ENCODE data around the gene STK11.
A peak's percentile ranks its signal among the peaks of the same experiment; 100 is the strongest.

Gene STK11

DNA sequence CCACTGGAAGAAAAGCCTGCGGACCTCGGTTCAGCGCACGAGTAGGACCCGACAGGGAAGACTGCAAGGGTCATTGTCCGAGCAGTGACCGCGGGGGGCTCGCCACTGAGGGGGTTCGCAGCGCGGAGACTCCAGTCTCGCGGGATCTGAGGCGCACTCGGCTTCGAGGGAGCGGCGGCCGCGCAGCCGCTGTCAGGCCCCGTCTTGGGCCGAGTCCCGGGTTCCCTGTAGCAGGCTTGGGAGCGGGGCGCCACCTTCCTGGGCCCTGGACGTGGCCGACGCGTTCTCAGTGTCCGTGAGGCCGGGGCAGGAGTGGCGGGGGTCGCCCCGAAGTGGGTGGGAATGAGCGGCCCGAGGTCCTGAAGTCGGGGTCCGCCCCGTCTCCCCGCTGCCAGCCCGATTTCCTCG lies 69.3 kb downstream of the STK11 start:
- peak overlapping the region; percentile 59 for H3K4me3 ChIP-seq (replicated peaks; ENCODE audit: low read depth, low read length)
- DNase-seq (ENCODE audit: extremely low read depth, low read depth) = no peak
- TF ChIP-seq, protein P1, sequence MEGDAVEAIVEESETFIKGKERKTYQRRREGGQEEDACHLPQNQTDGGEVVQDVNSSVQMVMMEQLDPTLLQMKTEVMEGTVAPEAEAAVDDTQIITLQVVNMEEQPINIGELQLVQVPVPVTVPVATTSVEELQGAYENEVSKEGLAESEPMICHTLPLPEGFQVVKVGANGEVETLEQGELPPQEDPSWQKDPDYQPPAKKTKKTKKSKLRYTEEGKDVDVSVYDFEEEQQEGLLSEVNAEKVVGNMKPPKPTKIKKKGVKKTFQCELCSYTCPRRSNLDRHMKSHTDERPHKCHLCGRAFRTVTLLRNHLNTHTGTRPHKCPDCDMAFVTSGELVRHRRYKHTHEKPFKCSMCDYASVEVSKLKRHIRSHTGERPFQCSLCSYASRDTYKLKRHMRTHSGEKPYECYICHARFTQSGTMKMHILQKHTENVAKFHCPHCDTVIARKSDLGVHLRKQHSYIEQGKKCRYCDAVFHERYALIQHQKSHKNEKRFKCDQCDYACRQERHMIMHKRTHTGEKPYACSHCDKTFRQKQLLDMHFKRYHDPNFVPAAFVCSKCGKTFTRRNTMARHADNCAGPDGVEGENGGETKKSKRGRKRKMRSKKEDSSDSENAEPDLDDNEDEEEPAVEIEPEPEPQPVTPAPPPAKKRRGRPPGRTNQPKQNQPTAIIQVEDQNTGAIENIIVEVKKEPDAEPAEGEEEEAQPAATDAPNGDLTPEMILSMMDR (IDR thresholded peaks at IDR 0.05; ENCODE audit: low read depth, low read length, missing control alignments) = no peak

DNA sequence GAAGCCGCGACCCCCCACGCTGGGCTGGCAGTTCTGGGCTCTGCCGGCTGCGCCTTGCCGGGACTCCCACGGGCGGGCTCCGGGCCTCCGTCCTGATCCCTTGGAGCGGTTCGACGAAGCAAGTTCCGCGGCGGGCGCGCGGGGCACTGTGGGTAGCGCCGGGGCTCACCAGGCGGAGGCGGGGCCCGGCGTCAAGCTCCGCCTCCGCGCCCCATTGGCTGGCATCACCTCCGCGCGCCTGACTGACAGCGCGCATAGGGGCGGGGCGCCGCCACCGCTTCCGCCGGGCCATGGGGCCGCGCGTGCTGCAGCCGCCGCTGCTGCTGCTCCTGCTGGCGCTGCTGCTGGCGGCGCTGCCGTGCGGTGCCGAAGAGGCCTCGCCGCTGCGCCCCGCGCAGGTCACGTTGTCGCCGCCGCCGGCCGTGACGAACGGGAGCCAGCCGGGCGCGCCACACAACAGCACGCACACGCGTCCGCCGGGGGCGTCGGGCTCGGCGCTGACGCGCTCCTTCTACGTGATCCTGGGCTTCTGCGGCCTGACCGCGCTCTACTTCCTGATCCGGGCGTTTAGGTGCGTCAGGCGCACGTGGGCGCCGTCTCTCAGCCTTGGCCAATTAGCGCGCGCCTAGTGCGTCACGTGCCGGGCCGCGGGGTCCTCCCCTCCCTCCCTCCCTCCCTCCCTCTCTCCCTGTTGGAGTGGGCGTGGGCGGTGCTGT lies 69.8 kb downstream of the STK11 start, which contains the start of gene FAM174C:
FAM174C (plus strand) TSS at position 271 of the 716 bp plus-strand sequence; CDS start at position 291, 20 bp downstream.
- H3K4me3 ChIP-seq (replicated peaks; ENCODE audit: low read depth, low read length) = peak within 1 kb of the TSS; percentile 59
- TF ChIP-seq, protein P1 (IDR thresholded peaks at IDR 0.05; ENCODE audit: low read depth, low read length, missing control alignments) = no peak
- DNase-seq (ENCODE audit: extremely low read depth, low read depth) = peak; percentile 87

DNA sequence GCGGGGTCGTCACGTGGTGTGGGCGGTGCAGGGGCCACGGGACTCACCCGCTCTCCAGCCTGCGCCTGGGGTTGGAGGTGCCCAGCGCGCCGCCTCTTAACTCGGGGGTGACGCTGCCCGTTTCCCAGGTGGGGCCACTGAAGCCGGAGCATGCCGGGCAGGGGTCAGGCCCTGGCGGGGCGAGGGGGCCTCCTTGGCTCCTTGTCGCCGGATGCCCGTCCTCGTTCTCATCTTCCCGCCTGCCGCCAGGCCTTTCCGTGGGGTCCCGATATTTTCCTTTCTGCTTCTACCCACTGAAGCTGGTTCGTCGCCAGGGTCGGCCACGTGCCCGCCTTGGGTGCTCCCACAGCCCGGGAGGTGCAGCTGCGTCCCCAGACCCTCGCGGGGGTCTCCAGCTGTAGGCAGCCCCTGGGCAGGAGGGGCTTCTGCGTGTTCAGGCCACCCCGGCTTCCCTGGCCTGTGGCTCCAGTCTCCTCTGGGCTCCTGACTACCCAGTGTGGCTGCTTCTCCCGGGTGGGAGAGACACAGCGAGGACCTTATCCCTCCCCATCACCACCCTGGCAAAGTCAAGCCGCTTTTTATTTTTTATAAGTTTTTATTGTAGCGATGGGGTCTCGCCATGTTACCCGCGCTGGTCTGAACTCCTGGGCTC lies 70.5 kb downstream of the STK11 start:
- DNase-seq (ENCODE audit: extremely low read depth, low read depth) = no peak
- peak overlapping the region; percentile 59 for H3K4me3 ChIP-seq (replicated peaks; ENCODE audit: low read depth, low read length)
- TF ChIP-seq, protein P1 (IDR thresholded peaks at IDR 0.05; ENCODE audit: low read depth, low read length, missing control alignments) = no peak

- TF ChIP-seq, protein P1 (IDR thresholded peaks at IDR 0.05; ENCODE audit: low read depth, low read length, missing control alignments) = no peak
- no peak for DNase-seq (ENCODE audit: extremely low read depth, low read depth)
- H3K4me3 ChIP-seq (replicated peaks; ENCODE audit: low read depth, low read length) = peak overlapping the region; percentile 59
These were observed 71.0 kb downstream of the STK11 start for GRCh38 chr19:1276628-1277022.

DNA sequence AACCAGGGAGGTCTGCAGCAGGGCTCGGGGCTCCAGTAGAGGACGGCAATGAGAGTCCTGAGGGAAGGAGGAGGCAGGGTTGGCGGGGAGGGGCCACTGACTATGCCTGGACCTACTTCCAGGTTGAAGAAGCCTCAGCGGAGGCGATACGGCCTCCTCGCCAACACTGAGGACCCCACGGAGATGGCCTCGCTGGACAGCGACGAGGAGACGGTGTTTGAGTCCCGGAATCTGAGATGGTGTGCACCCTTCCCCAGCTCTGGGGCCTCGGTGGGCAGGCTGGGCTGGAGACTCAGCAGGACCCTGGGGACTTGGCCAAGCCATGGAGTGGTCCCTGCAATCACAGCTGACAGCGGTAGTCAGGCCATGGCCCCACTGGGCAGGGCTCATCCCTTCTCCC lies 71.5 kb downstream of the STK11 start:
- H3K4me3 ChIP-seq (replicated peaks; ENCODE audit: low read depth, low read length) = peak overlapping the region; percentile 59
- TF ChIP-seq, protein P1 (IDR thresholded peaks at IDR 0.05; ENCODE audit: low read depth, low read length, missing control alignments) = no peak
- no peak for DNase-seq (ENCODE audit: extremely low read depth, low read depth)

Data from HFF-Myc (cell line).